B cell (primary cell): ENCODE data around the gene CTBP2. TPM values are rescaled to one million over a fixed set of nuclear protein-coding genes. Genes with fewer than 3 reads are reported as not detected.

Experiments
- ATAC-seq: fragments of 200-7000 bp; cut with Tn5 transposase; one replicate; pipeline ENCODE4 v1.10.0; 2021; ENCODE audit warnings: low read depth, mild to moderate bottlenecking, moderate number of reproducible peaks, moderate library complexity
- CTCF ChIA-PET: fragments of 350-600 bp; sonication (Branson Sonifier 250); formaldehyde crosslinking; loops from one replicate; lab custom pipeline; 2021; ENCODE audit warnings: antibody characterized with exemption, inconsistent platforms; lab: Charles Lee
- POLR2A ChIA-PET: fragments of 350-600 bp; sonication (Branson Sonifier 250); formaldehyde crosslinking; loops from one replicate; lab custom pipeline; 2021; ENCODE audit warnings: antibody characterized with exemption; lab: Charles Lee
- DNase-seq: peaks from one replicate; pipeline ENCODE4 v3.0.0; 2013
- H2AFZ ChIP-seq: 2 replicates; pipeline ENCODE4 v1.6.1; 2012; ENCODE audit warnings: mild to moderate bottlenecking, low read depth, low read length; ENCODE audit not compliant: insufficient read depth, poor library complexity, severe bottlenecking
- H3K27ac ChIP-seq, 2 donors: 1 replicate in 1 of 2; 2 replicates in 1 of 2; pipeline ENCODE4 v1.5.1; 2012 to 2013; ENCODE audit warnings: low read length in 2 of 2, mild to moderate bottlenecking in 2 of 2, moderate library complexity in 1 of 2
- H3K27me3 ChIP-seq, 4 experiments: fragments of 200-600 bp in 1 of 4; sonication (generic) in 1 of 4; replicated peaks in 1 of 4; 1 replicate in 2 of 4; 2 replicates in 2 of 4; pipeline versions ENCODE4 v1.6.1 to v1.7.0; 2013 to 2016; ENCODE audit warnings: low read length in 3 of 4, mild to moderate bottlenecking in 2 of 4, mixed read lengths in 1 of 4, moderate library complexity in 1 of 4; ENCODE audit not compliant: insufficient read depth in 4 of 4, control insufficient read depth in 3 of 4; ENCODE audit errors: control extremely low read depth in 1 of 4
- H3K36me3 ChIP-seq, 2 experiments: replicated peaks in 1 of 2; 1 replicate in 1 of 2; 2 replicates in 1 of 2; pipeline versions ENCODE4 v1.6.1 to v1.7.1; 2013; ENCODE audit warnings: low read length in 1 of 2; ENCODE audit not compliant: insufficient read depth in 2 of 2, control insufficient read depth in 1 of 2; ENCODE audit errors: control extremely low read depth in 1 of 2, extremely low read depth in 1 of 2
- H3K4me1 ChIP-seq, 2 donors: fragments of 200-600 bp in 1 of 2; sonication (generic) in 1 of 2; 1 replicate in 1 of 2; 2 replicates in 1 of 2; pipeline versions ENCODE4 v1.5.1 to v1.6.1; 2013 to 2017; ENCODE audit warnings: low read length in 2 of 2; ENCODE audit not compliant: control insufficient read depth in 2 of 2, insufficient read depth in 2 of 2
- H3K4me2 ChIP-seq: replicated peaks from 2 replicates; pipeline ENCODE3; 2012; ENCODE audit warnings: mild to moderate bottlenecking, low read depth, low read length; ENCODE audit not compliant: poor library complexity, severe bottlenecking
- H3K4me3 ChIP-seq, 5 experiments: fragments of 200-600 bp in 1 of 5; sonication (generic) in 1 of 5; 1 replicate in 3 of 5; 2 replicates in 2 of 5; pipeline versions ENCODE4 v1.5.1 to v1.7.0; 2011 to 2016; ENCODE audit warnings: low read length in 4 of 5, mild to moderate bottlenecking in 4 of 5, low read depth in 2 of 5, control low read depth in 1 of 5, moderate library complexity in 1 of 5; ENCODE audit not compliant: insufficient read depth in 1 of 5; ENCODE audit errors: control extremely low read depth in 1 of 5, extremely low read depth in 1 of 5
- H3K79me2 ChIP-seq: fragments of 200-600 bp; sonication (generic); one replicate; pipeline ENCODE4 v1.6.0; 2016; ENCODE audit warnings: low read length; ENCODE audit not compliant: control insufficient read depth, insufficient read depth
- H3K9ac ChIP-seq: fragments of 200-600 bp; sonication (generic); 2 replicates; pipeline ENCODE4 v1.6.1; 2017; ENCODE audit warnings: mild to moderate bottlenecking, low read length, moderate library complexity
- H3K9me3 ChIP-seq, 3 donors: one replicate each; pipeline versions ENCODE4 v1.6.1 to v1.7.1; 2013; ENCODE audit warnings: low read length in 2 of 3; ENCODE audit not compliant: control insufficient read depth in 2 of 3, insufficient read depth in 1 of 3; ENCODE audit errors: control extremely low read depth in 1 of 3
- H4K20me1 ChIP-seq: 2 replicates; pipeline ENCODE4 v1.6.0; 2012; ENCODE audit warnings: mild to moderate bottlenecking, low read length; ENCODE audit not compliant: insufficient read depth, control insufficient read depth, poor library complexity, severe bottlenecking
- H3K27ac Mint-ChIP-seq: one replicate; pipeline ENCODE4 v1.8.0; 2021; ENCODE audit warnings: mixed read lengths
- H3K27me3 Mint-ChIP-seq: one replicate; pipeline ENCODE4 v1.8.0; 2021; ENCODE audit warnings: mixed read lengths
- H3K4me1 Mint-ChIP-seq: one replicate; pipeline ENCODE4 v1.8.0; 2021; ENCODE audit warnings: mixed read lengths
- H3K4me3 Mint-ChIP-seq: one replicate; pipeline ENCODE4 v1.8.0; 2021; ENCODE audit warnings: mixed read lengths
- H3K9me3 Mint-ChIP-seq: one replicate; pipeline ENCODE4 v1.8.0; 2022; ENCODE audit warnings: mixed read lengths; ENCODE audit not compliant: insufficient read depth
- CTCF ChIP-seq: fragments of 200-600 bp; IDR thresholded peaks from one replicate; pipeline ENCODE4 v1.8.0; 2022; ENCODE audit warnings: antibody characterized with exemption, mild to moderate bottlenecking
- EZH2 ChIP-seq: IDR thresholded peaks from 2 replicates; pipeline ENCODE4 v1.6.1; 2012; ENCODE audit warnings: borderline replicate concordance, low read depth, mild to moderate bottlenecking, moderate library complexity, low read length; ENCODE audit not compliant: insufficient read depth, poor library complexity, severe bottlenecking
- WGBS: methylation state at CpG from one replicate; pipeline ENCODE4 v1.1.5; 2013; ENCODE audit warnings: missing lambda C conversion rate; ENCODE audit not compliant: insufficient coverage; 5-methylcytosine and 5-hydroxymethylcytosine counted together
- intact Hi-C: fragments of 100-400 bp; cut with micrococcal nuclease; formaldehyde crosslinking; loops from one replicate; pipeline ENCODE4 v1.10.0; 2022
- polyA plus RNA-seq: library from polyadenylated mRNA; depleted of rRNA; stranded (reverse); fragments of >200 nt; gene quantifications from 2 replicates; pipeline ENCODE4 v1.2.3, GENCODE V29; 2012
- total RNA-seq, 2 donors: library from RNA; stranded (reverse); fragments of 120-200 nt in 1 of 2; gene quantifications; 1 replicate in 1 of 2; 2 replicates in 1 of 2; pipeline versions ENCODE4 v1.2.3 to v1.2.4, GENCODE V29; 2013 to 2022

Gene CTBP2
- total and polyA plus RNA-seq, 2 donors (not counting 1 experiment from before 2014, with no cell fraction given): 0.39 to 0.85 TPM

GRCh38 chr10:125204400-125204799 is 44.0 kb upstream of the CTBP2 start:
- Histone ChIP-seq H3K27ac (no peak overlapping the region), H4K20me1 (no peaks in the 10 kb centered on the region), H3K79me2 (no peaks in the 10 kb centered on the region), H3K36me3 (no peaks in the 10 kb centered on the region), H3K9me3 (peaks cover 0 to 14% (median 0%) of the 10 kb centered on the region in 3 donors), H3K27me3 (peaks cover 0 to 27% (median 5%) of the 10 kb centered on the region in 4 experiments), H3K9ac (no peak overlapping the region), H3K4me1 (no peaks in the 10 kb centered on the region), H2AFZ (no peak overlapping the region), H3K4me3 (no peak overlapping the region), H3K4me2 (no peak overlapping the region)
- Mint-ChIP-seq H3K9me3 (no peaks in the 10 kb centered on the region), H3K4me3 (no peak overlapping the region), H3K4me1 (no peaks in the 10 kb centered on the region), H3K27ac (no peak overlapping the region), H3K27me3 (peaks cover 19% of the 10 kb centered on the region)
- ATAC-seq (no peak), DNase-seq (no peak)
- ChIA-PET POLR2A (no interaction called here), CTCF (no interaction called here)
- TF ChIP-seq CTCF (no peak), EZH2 (no peak)
- 94% methylated on average over 2 of the region's 5 CpGs for WGBS
- intact Hi-C loops: no loop called here

- POLR2A ChIA-PET: no interaction called here
- Mint-ChIP-seq H3K4me1 (no peaks in the 10 kb centered on the region), H3K9me3 (no peaks in the 10 kb centered on the region), H3K27me3 (peaks cover 25% of the 10 kb centered on the region), H3K27ac (no peak overlapping the region), H3K4me3 (no peak overlapping the region)
- Histone ChIP-seq H3K9ac (no peak overlapping the region), H3K27ac (no peak overlapping the region), H3K4me2 (no peak overlapping the region), H3K4me3 (no peak overlapping the region), H2AFZ (no peak overlapping the region), H3K79me2 (no peaks in the 10 kb centered on the region), H3K9me3 (peaks cover 0 to 10% (median 0%) of the 10 kb centered on the region in 3 donors), H4K20me1 (no peaks in the 10 kb centered on the region), H3K36me3 (no peaks in the 10 kb centered on the region), H3K27me3 (peaks cover 0 to 24% (median 3%) of the 10 kb centered on the region in 4 experiments), H3K4me1 (no peaks in the 10 kb centered on the region)
- DNase-seq: no peak
- ATAC-seq: no peak
- WGBS: 100% methylated on average over 4 of the region's 10 CpGs
- intact Hi-C loops: no loop called here
- CTCF ChIA-PET: no interaction called here
- TF ChIP-seq EZH2: no peak
- no peak for TF ChIP-seq CTCF
These were observed 42.9 kb upstream of the CTBP2 start for GRCh38 chr10:125203186-125203800.
